HepG2 (cell line): ENCODE measurements around the gene GPHN. TPM values are rescaled to one million over a fixed set of nuclear protein-coding genes. Genes with fewer than 3 reads are reported as not detected.

Experiments used
- ATF3 ChIP-seq: sonication (generic); formaldehyde crosslinking; IDR thresholded peaks from 2 replicates; pipeline ENCODE4 v1.4.0; 2020; ENCODE audit warnings: missing genetic modification reagents
- GATAD2A ChIP-seq: IDR thresholded peaks from 2 replicates; pipeline ENCODE4 v1.6.1; 2016
- JDP2 ChIP-seq: sonication (generic); formaldehyde crosslinking; IDR thresholded peaks from 2 replicates; pipeline ENCODE4 v1.8.1; 2022; ENCODE audit warnings: missing genetic modification reagents, borderline replicate concordance
- KAT2B ChIP-seq: fragments of 150-350 bp; IDR thresholded peaks from 2 replicates; pipeline ENCODE4 v1.6.1; 2014; ENCODE audit warnings: low read depth, low read length, borderline replicate concordance
- KDM5A ChIP-seq: fragments of 200-600 bp; sonication (generic); IDR thresholded peaks from 2 replicates; pipeline ENCODE4 v1.7.0; 2018; ENCODE audit warnings: antibody characterized with exemption, mild to moderate bottlenecking, low read length, borderline replicate concordance
- NFIC ChIP-seq: IDR thresholded peaks from 2 replicates; pipeline ENCODE4 v1.6.1; 2012; ENCODE audit warnings: mild to moderate bottlenecking, low read length, inconsistent platforms
- RCOR2 ChIP-seq: IDR thresholded peaks from 2 replicates; pipeline ENCODE4 v1.6.1; 2016; ENCODE audit warnings: missing biosample characterization, missing genetic modification reagents
- ZNF10 ChIP-seq: sonication (generic); formaldehyde crosslinking; IDR thresholded peaks from 2 replicates; pipeline ENCODE4 v1.4.0; 2020; ENCODE audit warnings: mild to moderate bottlenecking, low read depth, missing genetic modification reagents, borderline replicate concordance
- ZNF232 ChIP-seq: sonication (generic); formaldehyde crosslinking; IDR thresholded peaks from 2 replicates; pipeline ENCODE4 v1.4.0; 2020; ENCODE audit warnings: missing genetic modification reagents, borderline replicate concordance
- ZNF354B ChIP-seq: sonication (generic); formaldehyde crosslinking; IDR thresholded peaks from 2 replicates; pipeline ENCODE4 v1.8.0; 2022; ENCODE audit warnings: mild to moderate bottlenecking, missing genetic modification reagents
- ZNF44 ChIP-seq: sonication (generic); formaldehyde crosslinking; IDR thresholded peaks from 2 replicates; pipeline ENCODE4 v1.5.1; 2020; ENCODE audit warnings: mild to moderate bottlenecking, missing genetic modification reagents
- ZNF503 ChIP-seq: sonication (generic); formaldehyde crosslinking; IDR thresholded peaks from 2 replicates; pipeline ENCODE4 v1.4.0; 2020; ENCODE audit warnings: missing genetic modification reagents
- ZNF761 ChIP-seq: sonication (generic); formaldehyde crosslinking; conservative IDR thresholded peaks from 2 replicates; pipeline ENCODE4 v1.4.0; 2020; ENCODE audit warnings: mild to moderate bottlenecking, missing genetic modification reagents
- ZNF770 ChIP-seq: sonication (generic); formaldehyde crosslinking; IDR thresholded peaks from 2 replicates; pipeline ENCODE4 v1.5.0; 2020; ENCODE audit warnings: mild to moderate bottlenecking, missing genetic modification reagents
- ZNF878 ChIP-seq: sonication (generic); formaldehyde crosslinking; IDR thresholded peaks from 2 replicates; pipeline ENCODE4 v1.8.1; 2023; ENCODE audit warnings: mild to moderate bottlenecking, missing genetic modification reagents, moderate library complexity
- ZSCAN20 ChIP-seq: sonication (generic); formaldehyde crosslinking; IDR thresholded peaks from 2 replicates; pipeline ENCODE4 v1.4.0; 2020; ENCODE audit warnings: missing genetic modification reagents, mild to moderate bottlenecking, borderline replicate concordance
- polyA plus RNA-seq, 8 experiments: library from polyadenylated mRNA; depleted of rRNA in 3 of 8; stranded (reverse) in 7 of 8; unstranded in 1 of 8; fragments of >200 nt; fragmentation: Illumina TruSeq in 4 of 8; extraction: Trizol in 4 of 8; gene quantifications; 2 replicates each; pipeline versions ENCODE4 v1.2.1 to v1.2.3, GENCODE V29; 2011 to 2016; ENCODE audit warnings: low read depth in 4 of 8, missing spikeins in 1 of 8, mixed read lengths in 1 of 8; ENCODE audit not compliant: insufficient read depth in 1 of 8
- total RNA-seq, 5 experiments: library from RNA; depleted of rRNA; stranded (reverse); fragments of >200 nt; fragmentation: Illumina TruSeq; extraction: Trizol; gene quantifications; 2 replicates each; pipeline ENCODE4 v1.2.3, GENCODE V29; 2016; ENCODE audit warnings: low read depth in 1 of 5
- TF ChIP-seq, protein P1 (sequence below): IDR thresholded peaks from 2 replicates; pipeline ENCODE4 v1.6.1; 2016; ENCODE audit warnings: low read depth, control low read depth
- TF ChIP-seq, protein P2 (sequence below): IDR thresholded peaks from 2 replicates; pipeline ENCODE4 v1.6.1; 2016; ENCODE audit warnings: mild to moderate bottlenecking, missing biosample characterization, missing genetic modification reagents
- TF ChIP-seq, protein P3 (sequence below): sonication (generic); formaldehyde crosslinking; IDR thresholded peaks from 2 replicates; pipeline ENCODE4 v1.5.1; 2020; ENCODE audit warnings: missing genetic modification reagents, mild to moderate bottlenecking, borderline replicate concordance
- TF ChIP-seq, protein P4 (sequence below): IDR thresholded peaks from 2 replicates; pipeline ENCODE4 v1.6.1; 2016; ENCODE audit warnings: missing genetic modification reagents, missing compliant biosample characterization

GPHN gene
- total and polyA plus RNA-seq, 2 of the 13 experiments (the other 11 are each of a cell fraction or from before 2014, with no cell fraction given), result 12.7 to 19.2 TPM

- TF ChIP-seq JDP2 (CRISPR knock-in tag), result no peak; the same call in 1 of the 2 replicates
- no peak for TF ChIP-seq NFIC
- TF ChIP-seq KDM5A, result no peak
- TF ChIP-seq ZNF770 (CRISPR knock-in tag), result peak; percentile 83
- TF ChIP-seq GATAD2A (CRISPR knock-in tag), result peak; percentile 75
- TF ChIP-seq ZNF44 (CRISPR knock-in tag), result no peak
- peak; percentile 71 for TF ChIP-seq ZNF878 (CRISPR knock-in tag)
- TF ChIP-seq ATF3 (CRISPR knock-in tag), result peak; percentile 58
- no peak for TF ChIP-seq ZNF10
- TF ChIP-seq, protein P1, sequence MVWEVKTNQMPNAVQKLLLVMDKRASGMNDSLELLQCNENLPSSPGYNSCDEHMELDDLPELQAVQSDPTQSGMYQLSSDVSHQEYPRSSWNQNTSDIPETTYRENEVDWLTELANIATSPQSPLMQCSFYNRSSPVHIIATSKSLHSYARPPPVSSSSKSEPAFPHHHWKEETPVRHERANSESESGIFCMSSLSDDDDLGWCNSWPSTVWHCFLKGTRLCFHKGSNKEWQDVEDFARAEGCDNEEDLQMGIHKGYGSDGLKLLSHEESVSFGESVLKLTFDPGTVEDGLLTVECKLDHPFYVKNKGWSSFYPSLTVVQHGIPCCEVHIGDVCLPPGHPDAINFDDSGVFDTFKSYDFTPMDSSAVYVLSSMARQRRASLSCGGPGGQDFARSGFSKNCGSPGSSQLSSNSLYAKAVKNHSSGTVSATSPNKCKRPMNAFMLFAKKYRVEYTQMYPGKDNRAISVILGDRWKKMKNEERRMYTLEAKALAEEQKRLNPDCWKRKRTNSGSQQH (CRISPR knock-in tag), result no peak
- TF ChIP-seq ZNF354B (CRISPR knock-in tag), result no peak
- TF ChIP-seq ZNF503 (CRISPR knock-in tag), result 0 out of 2 replicates have a peak, but pooled peaks have one; percentile 16
- no peak; the same call in 1 of the 2 replicates for TF ChIP-seq ZNF232
- no peak for TF ChIP-seq RCOR2 (CRISPR knock-in tag)
- TF ChIP-seq KAT2B, result no peak
- TF ChIP-seq, protein P2, sequence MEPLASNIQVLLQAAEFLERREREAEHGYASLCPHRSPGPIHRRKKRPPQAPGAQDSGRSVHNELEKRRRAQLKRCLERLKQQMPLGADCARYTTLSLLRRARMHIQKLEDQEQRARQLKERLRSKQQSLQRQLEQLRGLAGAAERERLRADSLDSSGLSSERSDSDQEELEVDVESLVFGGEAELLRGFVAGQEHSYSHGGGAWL (CRISPR knock-in tag), result peak; percentile 40; the same call in 1 of the 2 replicates
- TF ChIP-seq, protein P3, sequence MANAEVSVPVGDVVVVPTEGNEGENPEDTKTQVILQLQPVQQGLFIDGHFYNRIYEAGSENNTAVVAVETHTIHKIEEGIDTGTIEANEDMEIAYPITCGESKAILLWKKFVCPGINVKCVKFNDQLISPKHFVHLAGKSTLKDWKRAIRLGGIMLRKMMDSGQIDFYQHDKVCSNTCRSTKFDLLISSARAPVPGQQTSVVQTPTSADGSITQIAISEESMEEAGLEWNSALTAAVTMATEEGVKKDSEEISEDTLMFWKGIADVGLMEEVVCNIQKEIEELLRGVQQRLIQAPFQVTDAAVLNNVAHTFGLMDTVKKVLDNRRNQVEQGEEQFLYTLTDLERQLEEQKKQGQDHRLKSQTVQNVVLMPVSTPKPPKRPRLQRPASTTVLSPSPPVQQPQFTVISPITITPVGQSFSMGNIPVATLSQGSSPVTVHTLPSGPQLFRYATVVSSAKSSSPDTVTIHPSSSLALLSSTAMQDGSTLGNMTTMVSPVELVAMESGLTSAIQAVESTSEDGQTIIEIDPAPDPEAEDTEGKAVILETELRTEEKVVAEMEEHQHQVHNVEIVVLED, result peak; percentile 92
- TF ChIP-seq ZSCAN20 (CRISPR knock-in tag), result 0 out of 2 replicates have a peak, but pooled peaks have one; percentile 14
- TF ChIP-seq, protein P4, sequence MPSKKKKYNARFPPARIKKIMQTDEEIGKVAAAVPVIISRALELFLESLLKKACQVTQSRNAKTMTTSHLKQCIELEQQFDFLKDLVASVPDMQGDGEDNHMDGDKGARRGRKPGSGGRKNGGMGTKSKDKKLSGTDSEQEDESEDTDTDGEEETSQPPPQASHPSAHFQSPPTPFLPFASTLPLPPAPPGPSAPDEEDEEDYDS (CRISPR knock-in tag), result peak; percentile 88
- TF ChIP-seq ZNF761 (CRISPR knock-in tag), result no peak; the same call in 1 of the 2 replicates
Observed at GRCh38 chr14:66507722-66508546, at the start of gene GPHN (continued).
